GM21360 (cell line): Measurements from ENCODE around the gene NEUROG3.

ENCODE experiments used
- ATAC-seq: cut with Tn5 transposase; IDR thresholded peaks from one replicate; pipeline ENCODE4 v1.9.1; 2021; ENCODE audit warnings: mild to moderate bottlenecking, moderate library complexity; ENCODE audit not compliant: unreplicated experiment

The NEUROG3 gene, protein sequence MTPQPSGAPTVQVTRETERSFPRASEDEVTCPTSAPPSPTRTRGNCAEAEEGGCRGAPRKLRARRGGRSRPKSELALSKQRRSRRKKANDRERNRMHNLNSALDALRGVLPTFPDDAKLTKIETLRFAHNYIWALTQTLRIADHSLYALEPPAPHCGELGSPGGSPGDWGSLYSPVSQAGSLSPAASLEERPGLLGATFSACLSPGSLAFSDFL

DNA sequence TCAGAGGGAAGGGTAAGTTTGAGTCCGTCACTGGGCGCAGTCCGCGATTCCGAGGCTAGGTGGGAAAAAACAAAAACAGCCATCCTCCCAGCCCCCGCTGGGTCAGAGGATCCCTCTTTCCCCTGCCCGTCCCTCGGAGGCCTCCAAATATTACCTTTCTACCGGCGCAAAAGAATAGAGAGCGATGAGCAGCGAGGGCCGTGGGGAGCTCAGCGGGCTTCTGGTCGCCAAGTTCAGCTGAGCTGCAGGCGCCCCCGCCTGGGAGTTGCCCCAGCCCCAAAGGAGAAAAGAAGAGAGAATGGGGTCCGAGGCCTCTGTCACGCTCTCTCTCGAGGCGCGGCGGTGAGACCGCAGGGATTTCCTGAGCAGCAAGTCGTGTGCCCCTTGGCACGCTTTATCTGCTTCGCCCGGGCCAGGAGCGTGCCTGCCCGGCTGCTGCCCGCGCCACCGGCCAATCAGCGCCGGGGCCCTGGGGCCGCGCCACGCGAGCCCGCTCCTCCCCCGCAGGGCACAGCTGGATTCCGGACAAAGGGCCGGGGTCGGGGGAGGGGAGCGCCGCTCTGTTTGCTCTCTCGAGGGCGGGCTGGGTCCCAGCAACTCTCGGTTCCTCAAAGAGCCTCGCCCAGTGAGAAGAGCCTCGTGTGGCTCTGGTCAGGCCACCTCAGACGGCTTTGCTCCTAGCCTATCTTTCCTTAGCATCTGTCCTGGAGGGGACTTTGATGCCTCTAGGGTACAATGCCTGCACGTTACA, at the start of gene NEUROG3:
TSS of gene NEUROG3 (minus strand) at position 367 of the 751 bp plus-strand sequence. CDS start 379 bp downstream, outside the sequence.
- ATAC-seq: peak; percentile 45

DNA sequence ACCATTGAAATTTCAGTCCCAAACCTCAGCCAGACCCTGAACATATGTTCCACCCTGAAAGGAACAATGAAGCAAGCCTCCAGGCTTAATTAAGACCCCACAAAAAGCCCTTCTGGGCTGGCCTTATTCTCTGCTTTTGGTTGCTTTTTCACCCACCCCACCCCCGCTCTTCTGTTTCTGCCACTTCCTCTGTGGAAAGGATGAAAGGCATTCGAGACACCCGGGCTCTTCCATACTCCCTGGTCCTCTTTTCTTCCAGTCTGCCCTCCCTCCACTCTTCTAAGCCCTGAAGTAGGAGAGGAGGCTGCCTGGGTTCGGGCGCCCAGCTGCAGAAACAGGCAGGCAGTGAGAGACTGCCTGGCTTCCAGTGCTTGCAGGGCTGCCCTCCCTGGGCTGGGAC, 47.4 kb upstream of the NEUROG3 start:
- ATAC-seq: no peak

DNA sequence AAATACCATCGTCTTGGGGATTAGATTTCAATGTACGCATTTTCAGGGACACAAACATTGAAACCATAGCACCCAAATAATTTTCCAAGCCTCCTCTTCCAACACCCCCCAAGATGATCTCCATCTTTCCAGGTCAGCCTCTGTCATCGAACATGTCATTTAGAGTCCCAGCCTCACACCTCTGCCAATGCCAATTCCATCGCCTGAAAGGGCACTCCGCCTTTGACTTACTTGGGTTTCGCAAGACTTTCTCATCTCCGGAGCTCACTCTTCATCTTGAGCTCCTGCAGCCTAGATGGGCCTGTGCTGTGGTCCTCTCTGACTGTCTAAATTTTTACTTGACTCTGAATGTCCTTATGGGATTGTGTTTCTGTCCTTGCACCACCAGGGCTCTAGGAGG, 46.4 kb upstream of the NEUROG3 start:
- ATAC-seq: no peak

DNA sequence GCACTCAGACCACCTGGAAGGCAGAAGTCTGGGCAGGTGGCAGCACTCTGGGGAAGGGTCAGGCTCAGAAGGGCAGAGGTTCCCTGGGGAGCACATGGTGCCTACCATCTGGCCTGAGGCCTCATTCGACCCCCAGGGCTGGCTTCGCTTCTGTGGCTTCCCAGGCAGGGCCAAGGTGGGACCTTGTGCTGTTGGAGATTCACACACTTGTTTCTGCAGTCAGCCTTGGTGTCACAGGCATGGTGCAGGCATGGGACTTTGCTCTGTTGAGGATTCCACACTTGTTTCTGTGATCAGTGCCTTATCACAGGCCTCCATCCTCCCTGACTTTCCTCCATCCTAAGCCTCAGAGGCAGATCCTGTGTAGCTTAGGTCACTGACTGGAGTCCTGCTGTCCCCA, 45.5 kb upstream of the NEUROG3 start:
- no peak for ATAC-seq

DNA sequence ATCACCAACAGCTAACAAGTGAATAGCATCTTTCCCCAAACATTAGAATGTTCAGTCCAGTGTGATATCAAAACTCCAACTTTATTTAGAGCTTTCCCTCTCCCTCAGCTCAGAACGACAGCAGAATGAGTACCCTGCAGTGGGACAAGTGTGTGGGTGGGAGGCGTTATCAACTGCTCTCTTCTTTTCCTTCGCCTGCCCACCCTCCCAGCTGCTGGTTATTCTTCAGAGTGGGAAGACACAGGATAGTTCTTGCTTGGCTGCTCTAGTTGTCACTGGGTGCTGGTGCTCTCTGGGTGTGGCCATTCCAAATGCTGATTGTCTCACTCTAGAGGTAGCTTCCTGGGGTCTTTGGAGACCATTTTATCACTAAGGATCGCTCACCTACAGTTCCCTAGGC, 43.1 kb upstream of the NEUROG3 start:
- ATAC-seq: no peak

DNA sequence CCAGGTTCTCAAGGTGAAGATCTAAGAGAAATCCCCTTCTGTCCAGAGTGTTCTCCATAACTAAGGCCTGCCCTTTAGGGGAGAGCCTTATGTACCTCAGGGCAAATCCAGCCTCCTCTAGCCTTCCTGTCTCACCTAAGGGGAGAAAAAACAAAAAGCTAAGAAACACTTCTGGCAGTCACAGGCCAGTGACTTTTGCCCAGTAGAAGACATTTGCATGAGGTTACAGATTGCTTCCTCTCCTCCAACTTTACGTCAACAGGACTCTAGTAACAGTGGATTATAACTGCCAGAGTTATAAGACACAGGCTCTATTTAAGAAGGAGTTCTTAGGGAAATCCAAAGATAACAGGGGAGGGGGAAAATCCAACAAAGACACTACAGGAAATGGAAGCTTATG, 40.9 kb upstream of the NEUROG3 start:
- no peak for ATAC-seq

DNA sequence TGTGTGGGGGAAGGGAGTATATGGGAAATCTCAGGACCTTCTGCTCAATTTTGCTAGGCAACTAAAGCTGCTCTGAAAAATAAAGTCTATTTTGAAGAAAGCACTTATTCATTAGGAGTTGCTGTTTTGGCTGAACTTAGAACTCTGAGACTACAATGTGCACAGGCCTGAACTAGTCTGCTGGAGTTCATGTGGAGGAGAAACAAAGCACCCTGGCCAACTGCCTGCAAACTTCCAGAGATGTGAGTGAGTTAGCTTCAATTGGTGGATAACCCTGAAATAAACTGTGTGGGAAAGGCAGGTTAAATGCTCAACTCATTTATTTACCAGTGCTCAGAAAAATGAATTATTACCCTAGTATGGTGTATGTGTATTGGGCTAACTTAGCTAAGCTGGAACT, 39.5 kb upstream of the NEUROG3 start:
- ATAC-seq: no peak

DNA sequence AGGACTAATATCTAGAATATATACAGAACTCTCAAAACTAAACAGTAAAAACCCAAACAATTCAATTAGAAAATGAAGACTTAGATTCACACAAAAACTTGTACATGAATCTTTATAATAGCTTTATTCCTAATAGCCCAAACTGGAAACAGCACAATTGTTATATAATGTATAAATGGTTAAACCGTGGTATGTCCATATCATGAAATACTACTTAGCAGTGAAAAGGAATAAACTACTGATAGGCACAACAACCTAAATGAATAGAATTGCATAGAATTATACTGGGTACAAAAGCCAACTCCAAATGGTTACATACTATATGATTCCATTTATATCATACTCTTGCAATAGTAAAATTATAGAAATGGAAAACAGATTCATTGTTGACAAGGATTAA, 35.9 kb upstream of the NEUROG3 start:
- ATAC-seq: no peak

DNA sequence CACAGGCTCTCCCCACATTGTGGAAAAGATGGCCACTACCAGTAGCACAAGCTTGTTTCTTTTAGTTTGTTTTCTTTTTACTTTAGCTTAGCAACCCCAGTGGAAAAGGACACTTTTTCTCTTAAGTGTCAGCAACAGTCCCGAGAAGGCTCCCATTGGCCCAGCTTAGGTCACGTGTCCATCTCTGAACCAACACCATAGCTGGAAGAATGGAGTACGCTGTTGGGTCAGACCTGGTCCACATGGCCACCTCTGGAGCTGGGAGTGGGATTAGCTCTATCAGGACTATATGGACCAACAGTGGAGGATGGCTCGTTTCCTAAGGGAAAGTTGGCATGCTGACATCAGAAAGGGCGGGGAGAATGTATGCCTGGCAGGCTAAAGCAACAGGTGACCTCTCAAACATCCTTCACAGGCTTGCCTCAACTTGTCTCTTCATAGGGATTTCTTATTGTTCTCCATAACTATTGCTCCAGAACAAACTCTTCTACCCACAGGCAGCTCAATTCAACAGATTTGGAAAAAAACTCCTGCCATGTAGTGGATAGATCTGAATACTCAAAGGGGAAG, 27.6 kb upstream of the NEUROG3 start:
- ATAC-seq: no peak

DNA sequence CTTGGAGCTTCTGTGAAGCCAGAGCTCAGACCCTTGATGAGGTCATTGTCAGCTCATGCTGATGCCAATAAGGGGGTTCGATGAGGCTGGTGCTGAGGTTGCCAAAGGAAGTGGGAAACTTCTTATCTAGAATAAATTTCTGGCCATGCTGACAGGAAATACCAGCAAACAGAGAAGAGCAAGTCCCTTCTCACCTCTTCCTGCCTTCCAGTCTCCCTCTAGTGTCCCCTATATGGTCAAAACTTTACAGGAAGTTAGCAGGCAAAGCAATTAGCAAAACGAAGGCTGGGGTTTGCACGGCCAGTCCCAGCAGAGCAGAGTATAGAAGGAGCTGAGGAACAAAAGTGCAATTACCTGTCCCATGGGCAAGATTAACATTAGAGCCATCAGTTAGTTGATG, 15.1 kb upstream of the NEUROG3 start:
- no peak for ATAC-seq

DNA sequence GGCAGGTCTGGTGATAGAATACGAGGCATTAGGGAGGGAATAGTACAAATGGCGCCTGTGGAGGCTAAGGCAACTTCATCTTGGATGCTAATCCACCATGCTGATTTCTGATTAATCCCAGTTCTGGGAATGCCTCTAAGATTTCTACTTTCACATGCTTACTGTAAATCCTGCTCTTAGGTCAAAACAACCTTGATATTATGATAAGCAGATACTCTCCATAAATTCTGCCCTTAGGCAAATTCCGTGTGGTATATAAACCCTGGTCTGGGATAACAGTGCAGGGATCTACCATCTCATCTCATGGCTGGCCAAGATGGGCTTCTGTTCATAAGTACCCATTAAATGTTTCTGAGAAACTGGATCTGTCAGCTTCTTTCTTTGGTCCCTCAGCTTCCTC, 11.4 kb upstream of the NEUROG3 start:
- no peak for ATAC-seq

DNA sequence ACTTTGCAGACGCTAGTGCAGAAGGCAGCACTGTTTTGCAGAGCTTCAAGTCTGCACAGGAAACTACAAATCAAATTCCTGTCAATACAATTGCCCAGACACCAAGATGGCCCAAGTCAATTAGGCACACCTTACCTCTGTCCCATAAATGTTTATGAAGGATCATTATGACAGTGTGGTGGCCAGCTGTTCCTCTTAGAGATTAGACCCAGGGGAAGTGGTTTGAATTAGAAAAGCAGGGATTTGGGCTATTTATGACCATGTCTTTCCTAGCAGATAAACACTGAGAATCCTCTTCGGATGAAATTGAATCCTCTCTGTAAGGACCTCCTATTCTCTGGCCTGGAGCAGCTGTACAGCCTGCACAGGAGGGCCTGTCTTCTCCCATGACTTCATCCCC, 9.9 kb upstream of the NEUROG3 start:
- ATAC-seq: no peak

DNA sequence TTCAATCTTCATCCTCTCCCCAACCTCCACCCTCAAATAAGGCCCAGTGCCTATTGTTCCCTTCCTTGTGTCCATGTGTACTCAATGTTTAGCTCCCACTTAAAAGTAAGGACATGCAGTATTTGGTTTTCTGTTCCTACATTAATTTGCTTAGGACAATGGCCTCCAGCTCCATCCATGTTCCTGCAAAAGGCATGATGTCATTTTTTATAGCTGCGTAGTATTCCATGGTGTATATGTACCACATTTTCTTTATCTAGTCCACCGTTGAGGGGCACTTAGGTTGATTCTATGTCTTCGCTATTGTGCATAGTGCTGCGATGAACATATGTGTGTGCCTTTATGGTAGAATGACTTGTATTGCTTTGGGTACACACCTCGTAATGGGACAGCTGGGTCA, 7.2 kb upstream of the NEUROG3 start:
- ATAC-seq: no peak

DNA sequence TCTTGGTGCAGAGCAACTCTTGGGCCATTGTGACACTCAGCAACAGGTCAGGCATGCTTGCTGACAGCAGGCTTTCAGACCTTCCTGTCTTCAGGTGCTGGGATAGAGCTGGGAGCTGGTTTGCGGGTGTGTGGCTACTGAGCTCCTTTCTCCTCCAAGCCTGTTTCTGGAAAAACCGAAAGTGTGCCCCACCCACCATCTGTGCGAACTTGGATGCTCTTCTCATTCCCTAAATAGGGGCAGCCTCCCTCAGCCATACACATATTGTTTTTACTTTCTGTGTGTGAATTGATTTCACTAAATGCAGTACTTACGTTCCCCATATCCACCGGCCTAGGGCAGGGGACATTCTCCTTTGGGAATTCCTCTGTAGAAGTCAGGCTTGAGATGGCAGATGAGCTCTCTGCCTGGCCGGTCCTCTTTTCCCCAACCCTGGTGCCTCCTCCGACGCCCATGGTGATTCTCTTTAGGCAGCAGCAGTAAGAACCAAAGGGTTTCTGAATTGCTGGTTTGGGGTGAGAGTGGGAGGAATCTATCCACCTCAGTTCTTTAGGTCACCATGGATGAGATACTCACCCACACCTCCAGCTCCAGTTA, 6.3 kb upstream of the NEUROG3 start:
- no peak for ATAC-seq

DNA sequence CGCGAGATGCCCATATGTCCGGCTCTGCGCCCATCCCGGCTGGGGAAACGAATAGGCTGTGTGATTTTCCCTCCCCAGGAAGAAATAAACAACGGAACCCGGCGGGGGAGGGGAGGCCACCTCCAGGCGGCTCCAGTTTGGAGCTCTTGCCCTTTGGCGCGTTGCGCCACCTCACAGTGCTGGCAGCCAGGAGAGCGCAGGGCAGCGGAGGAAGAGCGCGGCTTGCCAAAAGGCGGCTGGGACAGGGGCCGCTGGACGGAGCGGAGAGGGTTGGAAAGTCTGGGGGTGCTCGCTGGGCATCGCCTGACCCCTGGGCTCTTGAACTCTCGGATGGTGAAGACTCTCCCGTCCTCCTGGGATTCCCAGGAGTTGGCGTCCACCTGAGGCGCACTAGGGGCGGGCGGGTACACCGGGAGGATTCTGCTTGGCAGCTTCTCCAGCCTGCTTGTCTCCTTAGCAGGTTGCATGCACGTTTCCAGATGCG, 5.3 kb upstream of the NEUROG3 start:
- ATAC-seq: no peak

DNA sequence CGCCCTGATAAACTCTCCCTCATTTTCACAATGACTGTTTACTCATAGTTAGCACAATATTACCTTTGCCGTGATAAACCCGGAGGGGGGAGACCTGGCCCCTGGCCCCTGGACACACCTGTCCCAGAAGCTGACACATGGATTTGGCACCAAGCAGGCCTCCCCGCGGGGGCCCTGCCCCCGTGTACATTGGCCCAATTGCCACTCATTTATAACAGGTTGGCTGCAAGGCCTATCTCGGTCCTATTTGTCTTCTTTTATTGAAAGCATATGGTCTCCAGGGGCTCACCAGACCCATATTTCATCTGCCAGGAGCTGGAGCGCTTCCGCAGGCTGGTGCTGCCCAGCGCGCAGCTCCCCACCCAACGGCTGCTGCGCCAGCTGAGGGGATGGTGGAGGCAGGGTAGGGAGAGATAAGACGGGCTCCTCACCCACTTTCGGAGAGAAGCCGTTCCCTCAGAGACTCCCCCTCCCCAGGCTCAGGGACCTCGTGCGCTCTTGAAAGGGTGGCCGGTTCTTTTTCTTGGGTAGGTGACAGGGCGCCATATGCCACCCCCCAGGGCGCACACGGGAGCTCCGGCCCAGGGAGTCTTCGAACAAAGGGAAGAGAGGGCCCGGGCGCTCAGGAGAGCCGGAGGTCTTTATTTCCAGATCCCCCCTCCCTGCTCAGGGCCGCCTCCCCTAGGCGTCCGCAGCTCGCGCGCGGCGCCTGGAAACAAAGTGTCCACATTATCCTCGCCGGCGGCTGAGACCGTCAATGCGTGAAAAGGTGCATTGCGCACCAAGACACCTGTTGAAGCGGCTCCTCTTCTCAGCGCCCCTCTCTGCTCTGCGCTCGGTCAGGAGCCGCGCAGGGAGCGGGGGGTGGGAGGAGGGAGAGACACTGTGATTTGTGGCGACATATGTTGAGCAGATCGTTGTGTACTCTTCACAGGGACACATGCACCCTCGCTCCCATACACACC, 4.3 kb upstream of the NEUROG3 start:
- no peak for ATAC-seq

DNA sequence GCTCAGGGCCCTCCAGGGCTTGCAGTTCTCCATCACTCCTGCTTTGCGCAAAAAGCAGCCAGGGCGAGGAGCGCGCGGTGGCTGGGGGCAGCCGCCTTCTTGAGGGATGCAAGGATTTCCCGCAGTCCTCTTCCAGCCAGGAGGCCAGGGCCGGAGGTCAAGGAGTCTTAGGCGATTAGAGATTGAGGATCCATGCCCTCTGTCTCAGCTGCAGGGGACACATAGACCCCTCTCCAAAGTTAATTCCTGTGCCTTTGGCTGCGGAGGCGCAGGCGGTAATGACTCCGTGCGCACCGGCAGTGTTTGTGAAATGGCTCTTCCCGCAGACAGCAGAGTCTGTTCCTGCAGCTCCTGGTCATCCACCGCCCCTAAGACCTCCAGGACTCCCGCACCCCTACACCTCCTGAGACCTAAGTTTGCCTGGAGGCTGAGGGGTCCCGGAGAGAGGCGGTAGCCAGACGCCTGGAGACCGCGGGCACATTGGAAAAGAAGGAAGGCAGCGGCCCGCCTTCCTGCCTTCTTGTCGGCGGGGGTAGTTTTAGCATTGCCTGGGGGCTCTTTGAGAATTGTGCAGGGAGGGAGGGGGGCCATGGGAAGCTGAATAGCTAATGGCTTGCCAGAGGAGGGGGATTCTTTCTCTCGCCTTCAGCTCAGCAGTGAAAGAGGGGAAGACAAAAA, 3.3 kb upstream of the NEUROG3 start:
- ATAC-seq: no peak

DNA sequence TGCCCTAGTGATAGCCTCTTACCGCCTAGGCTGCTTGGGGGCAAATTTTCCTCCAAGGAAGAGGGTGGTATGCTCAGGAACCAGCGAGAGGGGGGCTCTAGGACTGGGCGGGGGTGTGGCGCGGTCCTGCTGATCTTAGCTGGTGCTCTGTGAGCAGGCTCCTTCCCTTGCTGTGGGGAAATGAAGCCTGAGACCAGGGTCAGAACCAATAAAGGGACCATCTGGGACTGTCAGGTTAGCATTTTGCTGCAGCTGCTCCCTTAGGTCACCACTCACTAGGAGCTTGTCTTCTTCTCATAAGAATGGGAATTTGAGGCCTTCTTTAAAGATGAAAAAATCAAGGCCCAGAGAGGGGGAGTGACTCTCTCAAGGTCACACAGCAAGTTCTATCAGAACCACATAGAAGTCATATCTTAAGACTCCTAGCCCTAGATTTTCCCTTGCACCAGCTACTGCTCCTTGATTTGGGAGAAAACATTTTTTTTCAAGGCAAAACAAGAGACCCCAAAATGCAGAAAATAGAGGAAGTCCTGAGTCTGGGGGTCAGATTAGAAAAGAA, 2.0 kb upstream of the NEUROG3 start:
- no peak for ATAC-seq

DNA sequence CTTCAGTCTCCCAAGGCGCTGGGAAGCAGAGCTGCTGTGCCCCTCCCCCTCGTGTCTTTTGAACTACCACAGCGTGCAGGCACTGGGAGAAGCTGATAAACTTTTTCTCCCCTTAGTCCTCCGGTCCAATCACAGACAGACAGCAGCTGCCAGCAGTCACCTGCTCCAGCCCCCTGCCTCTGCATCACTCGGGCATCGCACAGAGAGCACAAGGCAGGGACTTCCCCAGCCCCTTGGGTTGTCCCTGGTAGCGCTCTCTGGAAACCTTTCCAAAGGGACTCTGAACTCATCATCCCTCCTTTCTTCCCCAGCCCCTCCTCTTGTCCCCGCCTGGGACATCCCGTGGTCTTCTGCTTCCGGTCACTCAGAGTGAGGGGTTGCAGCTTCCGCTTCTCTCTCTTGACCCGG, 1.4 kb upstream of the NEUROG3 start:
- ATAC-seq: no peak
